SK-N-SH (cell line): ENCODE data around the gene AGRN. TPM values are rescaled to one million over a fixed set of nuclear protein-coding genes. Genes with fewer than 3 reads are reported as not detected.

Experiments
- CTCF ChIA-PET: fragments of 300-600, 350-600 bp; formaldehyde crosslinking; extraction: SDS; loops from one replicate; lab custom pipeline; 2021; lab: Yijun Ruan, JAX
- POLR2A ChIA-PET: fragments of 350-600 bp; sonication (Branson Sonifier 250); formaldehyde crosslinking; extraction: SDS; loops from one replicate; lab custom pipeline; 2020; ENCODE audit warnings: antibody characterized with exemption, inconsistent platforms; lab: Yijun Ruan, JAX
- DNase-seq: peaks from one replicate; pipeline ENCODE4 v3.0.0; 2012
- H2AFZ ChIP-seq: fragments of 200-600 bp; sonication (generic); 2 replicates; pipeline ENCODE4 v1.8.1; 2016; ENCODE audit warnings: antibody characterized with exemption, mild to moderate bottlenecking, low read depth
- H3F3A ChIP-seq: fragments of 200-600 bp; sonication (generic); replicated peaks from 2 replicates; pipeline ENCODE3; 2016; ENCODE audit warnings: antibody characterized with exemption, mild to moderate bottlenecking; ENCODE audit not compliant: insufficient read depth
- H3K27ac ChIP-seq, 2 experiments: fragments of 200-500 bp in 1 of 2; fragments of 200-600 bp in 1 of 2; sonication (Bioruptor generic) in 1 of 2; sonication (generic), shearing (Covaris generic) in 1 of 2; 2 replicates each; pipeline versions ENCODE4 v1.5.1 to v1.6.1; 2014 to 2016; ENCODE audit warnings: low read depth in 2 of 2, inconsistent platforms in 1 of 2, low read length in 1 of 2, mild to moderate bottlenecking in 1 of 2, mixed read lengths in 1 of 2
- H3K27me3 ChIP-seq: fragments of 200-600 bp; sonication (generic), shearing (Covaris generic); 2 replicates; pipeline ENCODE4 v1.6.1; 2016; ENCODE audit warnings: mixed run types; ENCODE audit not compliant: insufficient read depth
- H3K36me3 ChIP-seq, 2 experiments: fragments of 200-500 bp in 1 of 2; fragments of 200-600 bp in 1 of 2; sonication (Bioruptor generic) in 1 of 2; sonication (generic) in 1 of 2; replicated peaks in 1 of 2; 2 replicates each; pipeline versions ENCODE3 to v1.5.1; 2014 to 2016; ENCODE audit warnings: low read length in 1 of 2, mild to moderate bottlenecking in 1 of 2; ENCODE audit not compliant: insufficient read depth in 2 of 2, control insufficient read depth in 1 of 2
- H3K4me1 ChIP-seq, 2 experiments: fragments of 200-500 bp in 1 of 2; fragments of 200-600 bp in 1 of 2; sonication (Bioruptor generic) in 1 of 2; sonication (generic), shearing (Covaris generic) in 1 of 2; 2 replicates each; pipeline versions ENCODE4 v1.5.1 to v1.6.1; 2014 to 2016; ENCODE audit warnings: low read depth in 1 of 2, low read length in 1 of 2, mixed run types in 1 of 2; ENCODE audit not compliant: insufficient read depth in 2 of 2, control insufficient read depth in 1 of 2
- H3K4me2 ChIP-seq: fragments of 200-600 bp; sonication (generic), shearing (Covaris generic); 2 replicates; pipeline ENCODE4 v1.6.1; 2017; ENCODE audit warnings: mixed run types
- H3K4me3 ChIP-seq, 2 experiments: fragments of 200-500 bp in 1 of 2; fragments of 200-600 bp in 1 of 2; sonication (Bioruptor generic) in 1 of 2; sonication (generic), shearing (Covaris generic) in 1 of 2; 2 replicates each; pipeline versions ENCODE4 v1.5.1 to v1.8.1; 2014 to 2016; ENCODE audit warnings: low read depth in 2 of 2, inconsistent platforms in 1 of 2, low read length in 1 of 2, mild to moderate bottlenecking in 1 of 2, mixed read lengths in 1 of 2, moderate library complexity in 1 of 2
- H3K79me2 ChIP-seq: fragments of 200-600 bp; sonication (generic); 2 replicates; pipeline ENCODE4 v1.8.1; 2017; ENCODE audit warnings: mild to moderate bottlenecking; ENCODE audit not compliant: insufficient read depth
- H3K9ac ChIP-seq: fragments of 200-600 bp; sonication (generic); 2 replicates; pipeline ENCODE4 v1.6.1; 2017; ENCODE audit warnings: mixed run types
- H3K9me2 ChIP-seq: fragments of 200-600 bp; sonication (generic); 2 replicates; pipeline ENCODE4 v1.6.1; 2017; ENCODE audit warnings: mixed run types
- H3K9me3 ChIP-seq: fragments of 200-600 bp; sonication (generic); 2 replicates; pipeline ENCODE4 v1.6.1; 2017; ENCODE audit warnings: mixed run types, mild to moderate bottlenecking, moderate library complexity
- H4K20me1 ChIP-seq: fragments of 200-600 bp; sonication (generic); 2 replicates; pipeline ENCODE4 v1.6.1; 2017; ENCODE audit warnings: mild to moderate bottlenecking, mixed run types; ENCODE audit not compliant: insufficient read depth
- EP300 ChIP-seq, 2 experiments: IDR thresholded peaks; 2 replicates each; pipeline versions ENCODE4 v1.4.0 to v1.6.1; 2012; ENCODE audit warnings: borderline replicate concordance in 1 of 2, low read depth in 1 of 2, low read length in 1 of 2
- EZH2phosphoT487 ChIP-seq: fragments of 200-600 bp; sonication (generic); IDR thresholded peaks from 2 replicates; pipeline ENCODE4 v1.6.1; 2017; ENCODE audit warnings: low read depth, mixed run types, mild to moderate bottlenecking, antibody characterized with exemption, moderate library complexity, borderline replicate concordance
- FOXJ3 ChIP-seq: sonication (generic); formaldehyde crosslinking; IDR thresholded peaks from 2 replicates; pipeline ENCODE4 v1.5.1; 2020; ENCODE audit warnings: mild to moderate bottlenecking, missing genetic modification reagents
- FOXM1 ChIP-seq: IDR thresholded peaks from 2 replicates; pipeline ENCODE4 v1.4.0; 2012; ENCODE audit warnings: low read depth, mild to moderate bottlenecking
- GABPA ChIP-seq: IDR thresholded peaks from 2 replicates; pipeline ENCODE4 v1.4.0; 2012; ENCODE audit warnings: low read depth, mild to moderate bottlenecking
- JUND ChIP-seq: IDR thresholded peaks from 2 replicates; pipeline ENCODE4 v1.4.0; 2012
- MEF2A ChIP-seq: IDR thresholded peaks from 2 replicates; pipeline ENCODE4 v1.4.0; 2012; ENCODE audit warnings: low read depth, borderline replicate concordance
- MXI1 ChIP-seq: IDR thresholded peaks from 2 replicates; pipeline ENCODE4 v1.6.1; 2012; ENCODE audit warnings: mild to moderate bottlenecking, low read depth, low read length, improper control_type of control experiment
- NFIC ChIP-seq: IDR thresholded peaks from 2 replicates; pipeline ENCODE4 v1.4.0; 2012; ENCODE audit warnings: borderline replicate concordance
- NRF1 ChIP-seq: IDR thresholded peaks from 2 replicates; pipeline ENCODE4 v1.6.1; 2012; ENCODE audit warnings: low read depth, mild to moderate bottlenecking, low read length
- POLR2AphosphoS5 ChIP-seq: IDR thresholded peaks from 2 replicates; pipeline ENCODE4 v1.6.1; 2012; ENCODE audit warnings: low read depth, low read length
- RAD21 ChIP-seq: IDR thresholded peaks from 2 replicates; pipeline ENCODE4 v1.6.1; 2012; ENCODE audit warnings: mild to moderate bottlenecking, low read length
- RCOR1 ChIP-seq: fragments of 150-350 bp; IDR thresholded peaks from 2 replicates; pipeline ENCODE4 v1.6.1; 2017; ENCODE audit warnings: antibody characterized with exemption, low read length
- RFX5 ChIP-seq: IDR thresholded peaks from 2 replicates; pipeline ENCODE4 v1.6.1; 2012; ENCODE audit warnings: mild to moderate bottlenecking, improper control_type of control experiment, low read length
- SIN3A ChIP-seq: IDR thresholded peaks from 2 replicates; pipeline ENCODE4 v1.6.1; 2012; ENCODE audit warnings: low read depth, mild to moderate bottlenecking, low read length, moderate library complexity, borderline replicate concordance
- SMC3 ChIP-seq: IDR thresholded peaks from 2 replicates; pipeline ENCODE4 v1.6.1; 2012; ENCODE audit warnings: low read depth, low read length, improper control_type of control experiment
- WGBS: methylation state at CpG from one replicate; pipeline ENCODE4 v1.1.6; 2017; ENCODE audit warnings: low lambda C conversion rate; 5-methylcytosine and 5-hydroxymethylcytosine counted together
- polyA plus RNA-seq, 3 experiments: library from polyadenylated mRNA; depleted of rRNA; stranded (reverse); fragments of >200 nt; gene quantifications; 2 replicates each; pipeline ENCODE4 v1.2.3, GENCODE V29; 2012
- TF ChIP-seq, protein P1 (sequence below): IDR thresholded peaks from 2 replicates; pipeline ENCODE4 v1.4.0; 2012; ENCODE audit warnings: low read depth, borderline replicate concordance
- TF ChIP-seq, protein P2 (sequence below): IDR thresholded peaks from 2 replicates; pipeline ENCODE4 v1.4.0; 2012; ENCODE audit warnings: low read depth, borderline replicate concordance
- TF ChIP-seq, protein P3 (sequence below): IDR thresholded peaks from 2 replicates; pipeline ENCODE4 v1.6.1; 2012; ENCODE audit warnings: mild to moderate bottlenecking, low read depth, low read length, moderate library complexity
- TF ChIP-seq, protein P4 (sequence below): IDR thresholded peaks from 2 replicates; pipeline ENCODE4 v1.4.0; 2012; ENCODE audit warnings: low read depth

Gene AGRN
- polyA plus RNA-seq, 1 of the 3 experiments (the other 2 are of a cell fraction) = 31.6 TPM

DNA sequence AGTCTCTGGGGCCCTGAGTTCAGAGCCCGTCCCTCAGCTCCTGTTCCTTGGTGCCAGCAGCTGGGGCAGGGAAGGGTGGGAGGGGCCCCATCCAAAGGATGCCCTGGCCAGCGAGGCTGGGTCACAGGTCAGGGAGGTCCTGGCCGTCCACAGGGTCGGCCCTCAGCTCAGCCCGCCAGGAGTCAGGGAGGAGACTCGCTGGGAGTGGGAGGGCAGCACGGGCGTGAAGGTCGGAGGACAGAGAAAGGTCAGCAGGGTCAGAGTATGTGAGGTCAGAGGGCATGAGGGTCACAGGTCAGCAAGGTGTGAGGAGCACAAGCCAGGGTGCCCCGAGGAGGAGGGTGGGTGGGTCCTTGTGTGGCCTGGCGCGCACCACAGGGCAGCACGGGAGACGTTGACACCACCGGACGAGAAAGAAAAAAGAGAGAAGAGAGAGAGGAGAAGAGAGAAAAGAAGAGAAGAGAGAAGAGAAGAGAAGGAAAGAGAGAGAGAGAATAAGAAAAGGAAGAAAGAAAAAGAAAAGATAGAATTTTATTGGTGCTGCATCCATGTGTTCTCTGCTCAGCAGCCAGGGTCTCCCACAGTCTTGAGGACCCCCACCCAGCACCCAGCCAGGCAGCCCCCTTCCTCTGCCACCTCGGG, 45.1 kb upstream of the AGRN start:
- Histone ChIP-seq H3K9me2 (no peaks in the 10 kb centered on the region), H3K27ac (no peak overlapping the region), H3K4me3 (no peak overlapping the region), H3K27me3 (no peaks in the 10 kb centered on the region), H4K20me1 (no peaks in the 10 kb centered on the region), H3K36me3 (no peaks in the 10 kb centered on the region), H3K9me3 (no peaks in the 10 kb centered on the region), H3F3A (peaks cover 3% of the 10 kb centered on the region), H3K9ac (no peak overlapping the region), H3K4me1 (peaks cover 0 to 12% of the 10 kb centered on the region in 2 experiments; a peak in 1 of 4 replicates), H3K79me2 (no peaks in the 10 kb centered on the region), H3K4me2 (no peak overlapping the region), H2AFZ (no peak overlapping the region)
- ChIA-PET CTCF (interaction anchor here (1.2 to 2.5 kb wide), 9 partner anchors 7 to 105 kb away, joined by 3 to 24 read pairs (median 5); no protein-coding TSS in a partner anchor), POLR2A (no interaction called here)
- no peak for DNase-seq
- WGBS = 88% methylated on average over 13 of the region's 17 CpGs
- no peak for TF ChIP-seq RFX5
- TF ChIP-seq SMC3 = no peak
- no peak for TF ChIP-seq RCOR1
- TF ChIP-seq JUND = no peak
- no peak for TF ChIP-seq FOXJ3
- TF ChIP-seq, protein P1, sequence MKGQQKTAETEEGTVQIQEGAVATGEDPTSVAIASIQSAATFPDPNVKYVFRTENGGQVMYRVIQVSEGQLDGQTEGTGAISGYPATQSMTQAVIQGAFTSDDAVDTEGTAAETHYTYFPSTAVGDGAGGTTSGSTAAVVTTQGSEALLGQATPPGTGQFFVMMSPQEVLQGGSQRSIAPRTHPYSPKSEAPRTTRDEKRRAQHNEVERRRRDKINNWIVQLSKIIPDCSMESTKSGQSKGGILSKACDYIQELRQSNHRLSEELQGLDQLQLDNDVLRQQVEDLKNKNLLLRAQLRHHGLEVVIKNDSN = no peak
- TF ChIP-seq, protein P2, sequence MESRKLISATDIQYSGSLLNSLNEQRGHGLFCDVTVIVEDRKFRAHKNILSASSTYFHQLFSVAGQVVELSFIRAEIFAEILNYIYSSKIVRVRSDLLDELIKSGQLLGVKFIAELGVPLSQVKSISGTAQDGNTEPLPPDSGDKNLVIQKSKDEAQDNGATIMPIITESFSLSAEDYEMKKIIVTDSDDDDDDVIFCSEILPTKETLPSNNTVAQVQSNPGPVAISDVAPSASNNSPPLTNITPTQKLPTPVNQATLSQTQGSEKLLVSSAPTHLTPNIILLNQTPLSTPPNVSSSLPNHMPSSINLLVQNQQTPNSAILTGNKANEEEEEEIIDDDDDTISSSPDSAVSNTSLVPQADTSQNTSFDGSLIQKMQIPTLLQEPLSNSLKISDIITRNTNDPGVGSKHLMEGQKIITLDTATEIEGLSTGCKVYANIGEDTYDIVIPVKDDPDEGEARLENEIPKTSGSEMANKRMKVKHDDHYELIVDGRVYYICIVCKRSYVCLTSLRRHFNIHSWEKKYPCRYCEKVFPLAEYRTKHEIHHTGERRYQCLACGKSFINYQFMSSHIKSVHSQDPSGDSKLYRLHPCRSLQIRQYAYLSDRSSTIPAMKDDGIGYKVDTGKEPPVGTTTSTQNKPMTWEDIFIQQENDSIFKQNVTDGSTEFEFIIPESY = no peak
- TF ChIP-seq NRF1 = no peak
- no peak for TF ChIP-seq POLR2AphosphoS5
- no peak for TF ChIP-seq MEF2A
- TF ChIP-seq, protein P3, sequence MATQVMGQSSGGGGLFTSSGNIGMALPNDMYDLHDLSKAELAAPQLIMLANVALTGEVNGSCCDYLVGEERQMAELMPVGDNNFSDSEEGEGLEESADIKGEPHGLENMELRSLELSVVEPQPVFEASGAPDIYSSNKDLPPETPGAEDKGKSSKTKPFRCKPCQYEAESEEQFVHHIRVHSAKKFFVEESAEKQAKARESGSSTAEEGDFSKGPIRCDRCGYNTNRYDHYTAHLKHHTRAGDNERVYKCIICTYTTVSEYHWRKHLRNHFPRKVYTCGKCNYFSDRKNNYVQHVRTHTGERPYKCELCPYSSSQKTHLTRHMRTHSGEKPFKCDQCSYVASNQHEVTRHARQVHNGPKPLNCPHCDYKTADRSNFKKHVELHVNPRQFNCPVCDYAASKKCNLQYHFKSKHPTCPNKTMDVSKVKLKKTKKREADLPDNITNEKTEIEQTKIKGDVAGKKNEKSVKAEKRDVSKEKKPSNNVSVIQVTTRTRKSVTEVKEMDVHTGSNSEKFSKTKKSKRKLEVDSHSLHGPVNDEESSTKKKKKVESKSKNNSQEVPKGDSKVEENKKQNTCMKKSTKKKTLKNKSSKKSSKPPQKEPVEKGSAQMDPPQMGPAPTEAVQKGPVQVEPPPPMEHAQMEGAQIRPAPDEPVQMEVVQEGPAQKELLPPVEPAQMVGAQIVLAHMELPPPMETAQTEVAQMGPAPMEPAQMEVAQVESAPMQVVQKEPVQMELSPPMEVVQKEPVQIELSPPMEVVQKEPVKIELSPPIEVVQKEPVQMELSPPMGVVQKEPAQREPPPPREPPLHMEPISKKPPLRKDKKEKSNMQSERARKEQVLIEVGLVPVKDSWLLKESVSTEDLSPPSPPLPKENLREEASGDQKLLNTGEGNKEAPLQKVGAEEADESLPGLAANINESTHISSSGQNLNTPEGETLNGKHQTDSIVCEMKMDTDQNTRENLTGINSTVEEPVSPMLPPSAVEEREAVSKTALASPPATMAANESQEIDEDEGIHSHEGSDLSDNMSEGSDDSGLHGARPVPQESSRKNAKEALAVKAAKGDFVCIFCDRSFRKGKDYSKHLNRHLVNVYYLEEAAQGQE = no peak
- TF ChIP-seq, protein P4, sequence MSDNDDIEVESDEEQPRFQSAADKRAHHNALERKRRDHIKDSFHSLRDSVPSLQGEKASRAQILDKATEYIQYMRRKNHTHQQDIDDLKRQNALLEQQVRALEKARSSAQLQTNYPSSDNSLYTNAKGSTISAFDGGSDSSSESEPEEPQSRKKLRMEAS = no peak
- no peak for TF ChIP-seq EP300 (IDR thresholded peaks at IDR 0.05; ENCODE audit: borderline replicate concordance in 1 of 2, low read depth in 1 of 2, low read length in 1 of 2)
- no peak for TF ChIP-seq MXI1
- TF ChIP-seq NFIC = no peak
- TF ChIP-seq GABPA = no peak
- no peak for TF ChIP-seq EZH2phosphoT487
- no peak for TF ChIP-seq SIN3A
- no peak for TF ChIP-seq RAD21
- no peak for TF ChIP-seq FOXM1
